NCI-H146 (cell line): ENCODE results near the gene HFE.
"Not testable (repeated sequence)": the region's sequence is repeated elsewhere in the genome, so short reads cannot be mapped to it uniquely, and the experiment has no call there.

Experiments used
- DNase-seq: peaks from one replicate; lab custom pipeline; 2025; lab: John Stamatoyannopoulos, UW

Gene HFE

DNA sequence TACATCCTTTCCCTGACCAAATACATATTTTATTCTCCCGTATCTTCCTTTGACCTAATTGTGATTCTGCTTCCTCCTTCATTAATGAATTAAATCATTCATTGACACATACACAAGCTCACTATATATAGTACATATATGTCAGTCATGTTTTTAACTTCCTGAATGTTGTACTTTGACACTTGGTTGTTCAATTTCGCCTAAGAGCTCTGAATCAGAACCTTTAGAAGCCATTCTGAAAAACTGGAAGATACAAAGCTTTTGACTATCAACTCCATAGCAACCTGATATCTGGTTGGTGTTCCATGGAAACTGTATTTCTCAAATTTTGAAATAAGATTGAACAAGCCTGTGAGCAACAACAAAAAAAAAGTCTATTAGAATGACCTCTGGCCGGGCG lies 27.3 kb upstream of the HFE start:
- DNase-seq: no peak

DNA sequence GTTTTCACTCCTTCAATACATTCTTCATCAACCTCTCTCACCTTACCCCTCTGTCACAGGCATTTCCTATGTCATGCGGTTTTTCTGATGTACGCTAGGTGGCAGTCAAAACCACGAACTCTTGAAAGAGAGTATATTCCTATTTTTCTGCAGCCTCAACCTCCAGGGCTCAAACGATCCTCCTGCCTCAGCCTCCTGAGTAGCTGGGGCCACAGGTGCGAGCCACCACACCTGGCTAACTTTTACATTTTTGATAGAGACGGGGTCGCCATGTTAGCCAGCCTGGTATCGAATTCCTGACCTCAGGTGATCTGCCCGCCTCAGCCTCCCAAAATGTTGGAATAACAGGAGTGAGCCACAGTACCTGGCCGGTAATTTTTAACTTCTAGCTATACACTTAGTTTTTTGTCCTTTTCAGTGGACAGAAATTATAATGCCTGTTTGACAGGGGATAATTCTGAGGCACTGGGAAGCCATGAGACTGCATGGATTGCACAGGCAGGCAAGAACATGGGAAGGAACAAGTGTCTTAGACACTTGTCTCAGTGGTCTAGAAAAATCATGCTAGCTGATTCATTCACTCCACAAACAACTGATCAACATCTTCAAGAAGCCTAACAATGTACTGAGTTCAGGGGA lies 22.5 kb upstream of the HFE start:
- peak; percentile 65 for DNase-seq

DNA sequence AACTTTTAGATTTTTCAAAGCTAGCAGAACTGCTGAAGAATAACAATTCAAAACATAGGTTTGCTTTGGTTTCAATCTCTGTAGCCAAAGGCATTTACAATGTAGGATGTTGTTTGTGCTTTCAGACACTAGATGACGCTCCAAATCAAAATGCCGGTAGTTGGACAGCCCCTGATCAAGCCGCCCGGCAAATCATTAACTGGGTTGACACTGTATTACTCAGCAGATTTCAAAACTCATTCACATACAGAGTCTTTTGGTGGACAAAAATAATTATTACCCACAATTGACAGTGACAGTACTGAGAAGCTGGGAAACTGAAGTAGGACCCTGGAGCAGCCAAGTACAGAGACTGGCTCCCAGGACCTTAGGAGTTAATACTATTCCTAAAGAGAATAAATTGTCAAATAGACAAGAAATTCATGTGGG lies 21.3 kb upstream of the HFE start:
- DNase-seq: peak; percentile 78

DNA sequence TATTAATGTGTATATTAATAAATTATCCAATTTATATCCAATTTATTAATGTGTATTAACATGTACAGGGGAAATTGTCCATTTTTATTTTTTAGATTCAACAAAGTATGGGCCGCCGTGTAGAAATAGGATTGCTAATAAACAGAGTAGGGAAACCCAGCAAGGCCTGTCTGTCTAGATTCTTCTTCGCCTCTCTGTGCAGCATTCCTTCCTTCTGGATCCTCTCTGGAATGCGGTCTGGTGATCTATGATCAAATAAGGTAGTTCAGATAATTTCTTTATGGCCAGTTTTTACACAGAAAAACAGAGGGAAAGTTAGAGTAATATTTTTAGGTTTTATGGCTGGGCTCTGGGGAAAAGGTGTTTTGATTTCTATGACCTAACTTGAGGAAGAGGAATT lies 19.9 kb upstream of the HFE start:
- DNase-seq: no peak

DNA sequence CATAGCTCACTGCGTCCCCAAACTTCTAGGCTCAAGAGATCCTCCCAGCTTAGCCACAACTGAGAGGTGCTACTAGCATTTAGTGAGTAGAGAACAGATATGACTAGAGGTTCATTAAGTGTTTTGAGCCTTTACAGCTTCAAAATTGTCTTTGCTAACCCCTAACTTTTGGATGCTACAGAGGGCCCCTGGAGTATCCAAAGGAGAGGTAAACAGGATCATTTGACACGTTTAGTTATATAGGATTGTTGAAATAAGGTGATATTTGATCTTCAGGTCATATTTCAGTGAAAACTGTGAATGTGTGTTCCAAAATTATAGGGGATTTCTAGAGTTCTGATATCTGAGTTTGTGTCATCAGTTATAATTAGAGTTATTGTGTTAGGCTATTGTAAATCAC lies 19.2 kb upstream of the HFE start:
- DNase-seq: no peak

DNA sequence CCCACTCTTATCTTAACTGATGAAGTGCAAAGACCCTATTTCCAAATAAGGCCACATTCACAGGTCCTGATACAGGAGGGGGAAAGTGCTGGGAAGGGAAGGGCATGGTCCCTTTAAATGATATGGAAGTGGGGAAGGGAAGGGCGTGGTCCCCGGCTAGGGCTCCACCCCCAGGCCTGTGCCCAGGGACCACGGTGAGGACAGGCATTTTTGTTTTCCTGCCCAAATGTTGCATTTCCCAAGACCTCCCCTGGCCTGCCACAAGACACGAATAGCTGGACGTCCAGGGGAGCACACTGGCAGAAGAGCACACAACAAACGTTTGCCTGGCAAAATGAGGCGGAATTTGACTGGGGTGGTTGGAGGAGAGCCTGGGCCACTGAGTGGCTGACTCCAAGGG lies 16.1 kb upstream of the HFE start:
- no peak for DNase-seq

DNA sequence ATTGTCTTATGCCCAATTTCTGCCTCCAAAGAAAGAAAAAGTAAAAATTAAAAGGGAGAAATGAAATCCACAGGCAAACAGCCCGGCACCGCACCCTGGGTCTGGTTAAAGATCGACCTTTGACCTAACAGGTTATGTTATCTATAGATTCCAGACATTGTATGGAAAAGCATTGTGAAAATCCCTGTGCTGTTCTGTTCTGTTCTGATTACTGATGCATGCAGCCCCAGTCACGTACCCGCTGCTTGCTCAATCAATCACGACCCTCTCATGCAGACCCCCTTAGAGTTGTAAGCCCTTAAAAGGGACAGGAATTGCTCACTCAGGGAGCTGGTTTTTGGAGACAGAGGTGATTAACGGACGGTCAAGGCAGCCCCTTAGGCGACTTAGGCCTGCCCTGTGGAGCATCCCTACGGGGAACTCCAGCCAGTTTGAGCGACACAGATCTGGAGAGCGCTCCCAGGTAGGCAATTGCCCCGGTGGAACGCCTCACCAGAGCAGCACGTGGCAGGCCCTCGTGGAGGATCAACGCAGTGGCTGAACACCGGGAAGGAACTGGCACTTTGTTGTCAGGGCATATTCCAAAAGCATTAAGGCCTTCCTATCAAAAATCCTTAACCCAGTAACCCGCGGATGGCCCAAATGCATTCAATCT lies 12.0 kb upstream of the HFE start:
- no peak for DNase-seq

DNA sequence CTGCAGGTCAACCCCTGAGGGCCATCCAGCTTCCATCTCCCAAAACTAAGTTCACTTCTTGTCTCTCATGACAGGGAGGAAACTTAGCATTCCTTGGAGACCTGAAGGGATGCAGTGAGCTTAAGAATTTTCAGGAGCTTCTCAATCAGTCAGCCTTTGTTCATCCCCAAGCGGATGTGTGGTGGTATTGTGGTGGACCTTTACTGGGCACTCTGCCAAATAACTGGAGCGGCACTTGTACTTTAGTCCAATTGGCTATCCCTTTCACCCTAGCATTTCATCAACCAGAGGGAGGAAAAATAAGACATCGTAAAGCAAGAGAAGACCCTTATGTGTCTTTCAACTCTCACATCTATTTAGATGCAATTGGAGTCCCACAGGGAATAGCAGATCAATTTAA lies 9.2 kb upstream of the HFE start:
- DNase-seq: not testable (repeated sequence)

DNA sequence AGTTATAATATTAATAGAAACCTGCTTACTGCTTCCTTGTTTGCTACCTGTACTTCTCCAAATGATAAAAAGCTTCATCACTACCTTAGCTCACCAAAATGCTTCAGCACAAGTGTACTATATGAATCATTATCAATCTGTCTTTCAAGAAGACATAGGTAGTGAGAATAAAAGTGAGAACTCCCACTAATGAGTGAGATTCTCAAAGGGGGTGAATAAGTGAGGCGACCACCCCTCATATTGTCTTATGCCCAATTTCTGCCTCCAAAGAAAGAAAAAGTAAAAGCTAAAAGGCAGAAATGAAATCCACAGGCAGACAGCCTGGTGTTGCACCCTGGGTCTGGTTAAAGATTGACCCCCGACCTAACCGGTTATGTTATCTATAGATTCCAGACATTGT lies 6.1 kb upstream of the HFE start:
- DNase-seq: not testable (repeated sequence)

DNA sequence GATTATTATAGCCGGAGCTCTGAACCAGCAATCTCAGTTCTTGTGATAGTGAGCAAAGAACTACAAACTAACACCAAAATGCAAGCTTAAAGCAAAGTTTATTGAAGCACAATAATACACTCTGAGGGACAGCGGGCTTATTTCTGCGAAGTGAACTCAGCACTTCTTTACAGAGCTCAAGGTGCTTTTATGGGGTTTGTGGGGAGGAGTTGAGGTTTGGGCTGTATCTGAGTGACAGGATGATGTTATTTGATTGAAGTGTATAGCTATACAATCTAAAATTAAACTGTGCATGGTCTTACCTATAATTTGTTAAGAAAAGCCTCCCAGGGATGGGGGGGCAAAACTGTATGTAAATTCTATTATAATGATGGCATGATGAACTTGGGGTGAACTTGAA lies 1.0 kb upstream of the HFE start:
- DNase-seq: no peak

DNA sequence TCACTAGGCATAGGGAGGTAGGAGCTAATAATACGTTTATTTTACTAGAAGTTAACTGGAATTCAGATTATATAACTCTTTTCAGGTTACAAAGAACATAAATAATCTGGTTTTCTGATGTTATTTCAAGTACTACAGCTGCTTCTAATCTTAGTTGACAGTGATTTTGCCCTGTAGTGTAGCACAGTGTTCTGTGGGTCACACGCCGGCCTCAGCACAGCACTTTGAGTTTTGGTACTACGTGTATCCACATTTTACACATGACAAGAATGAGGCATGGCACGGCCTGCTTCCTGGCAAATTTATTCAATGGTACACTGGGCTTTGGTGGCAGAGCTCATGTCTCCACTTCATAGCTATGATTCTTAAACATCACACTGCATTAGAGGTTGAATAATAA lies 1.1 kb downstream of the HFE start:
- no peak for DNase-seq

DNA sequence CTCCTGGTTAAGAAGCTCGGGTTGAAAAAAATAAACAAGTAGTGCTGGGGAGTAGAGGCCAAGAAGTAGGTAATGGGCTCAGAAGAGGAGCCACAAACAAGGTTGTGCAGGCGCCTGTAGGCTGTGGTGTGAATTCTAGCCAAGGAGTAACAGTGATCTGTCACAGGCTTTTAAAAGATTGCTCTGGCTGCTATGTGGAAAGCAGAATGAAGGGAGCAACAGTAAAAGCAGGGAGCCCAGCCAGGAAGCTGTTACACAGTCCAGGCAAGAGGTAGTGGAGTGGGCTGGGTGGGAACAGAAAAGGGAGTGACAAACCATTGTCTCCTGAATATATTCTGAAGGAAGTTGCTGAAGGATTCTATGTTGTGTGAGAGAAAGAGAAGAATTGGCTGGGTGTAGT lies 2.0 kb downstream of the HFE start:
- no peak for DNase-seq

DNA sequence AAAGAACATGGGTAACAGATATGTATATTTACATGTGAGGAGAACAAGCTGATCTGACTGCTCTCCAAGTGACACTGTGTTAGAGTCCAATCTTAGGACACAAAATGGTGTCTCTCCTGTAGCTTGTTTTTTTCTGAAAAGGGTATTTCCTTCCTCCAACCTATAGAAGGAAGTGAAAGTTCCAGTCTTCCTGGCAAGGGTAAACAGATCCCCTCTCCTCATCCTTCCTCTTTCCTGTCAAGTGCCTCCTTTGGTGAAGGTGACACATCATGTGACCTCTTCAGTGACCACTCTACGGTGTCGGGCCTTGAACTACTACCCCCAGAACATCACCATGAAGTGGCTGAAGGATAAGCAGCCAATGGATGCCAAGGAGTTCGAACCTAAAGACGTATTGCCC lies 5.2 kb downstream of the HFE start:
- DNase-seq: no peak

DNA sequence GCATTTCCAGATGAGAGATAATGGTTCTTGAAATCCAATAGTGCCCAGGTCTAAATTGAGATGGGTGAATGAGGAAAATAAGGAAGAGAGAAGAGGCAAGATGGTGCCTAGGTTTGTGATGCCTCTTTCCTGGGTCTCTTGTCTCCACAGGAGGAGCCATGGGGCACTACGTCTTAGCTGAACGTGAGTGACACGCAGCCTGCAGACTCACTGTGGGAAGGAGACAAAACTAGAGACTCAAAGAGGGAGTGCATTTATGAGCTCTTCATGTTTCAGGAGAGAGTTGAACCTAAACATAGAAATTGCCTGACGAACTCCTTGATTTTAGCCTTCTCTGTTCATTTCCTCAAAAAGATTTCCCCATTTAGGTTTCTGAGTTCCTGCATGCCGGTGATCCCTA lies 6.8 kb downstream of the HFE start:
- no peak for DNase-seq

DNA sequence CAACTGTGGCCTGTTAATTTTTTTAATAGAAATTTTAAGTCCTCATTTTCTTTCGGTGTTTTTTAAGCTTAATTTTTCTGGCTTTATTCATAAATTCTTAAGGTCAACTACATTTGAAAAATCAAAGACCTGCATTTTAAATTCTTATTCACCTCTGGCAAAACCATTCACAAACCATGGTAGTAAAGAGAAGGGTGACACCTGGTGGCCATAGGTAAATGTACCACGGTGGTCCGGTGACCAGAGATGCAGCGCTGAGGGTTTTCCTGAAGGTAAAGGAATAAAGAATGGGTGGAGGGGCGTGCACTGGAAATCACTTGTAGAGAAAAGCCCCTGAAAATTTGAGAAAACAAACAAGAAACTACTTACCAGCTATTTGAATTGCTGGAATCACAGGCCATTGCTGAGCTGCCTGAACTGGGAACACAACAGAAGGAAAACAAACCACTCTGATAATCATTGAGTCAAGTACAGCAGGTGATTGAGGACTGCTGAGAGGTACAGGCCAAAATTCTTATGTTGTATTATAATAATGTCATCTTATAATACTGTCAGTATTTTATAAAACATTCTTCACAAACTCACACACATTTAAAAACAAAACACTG lies 10.1 kb downstream of the HFE start:
- peak; percentile 83 for DNase-seq

DNA sequence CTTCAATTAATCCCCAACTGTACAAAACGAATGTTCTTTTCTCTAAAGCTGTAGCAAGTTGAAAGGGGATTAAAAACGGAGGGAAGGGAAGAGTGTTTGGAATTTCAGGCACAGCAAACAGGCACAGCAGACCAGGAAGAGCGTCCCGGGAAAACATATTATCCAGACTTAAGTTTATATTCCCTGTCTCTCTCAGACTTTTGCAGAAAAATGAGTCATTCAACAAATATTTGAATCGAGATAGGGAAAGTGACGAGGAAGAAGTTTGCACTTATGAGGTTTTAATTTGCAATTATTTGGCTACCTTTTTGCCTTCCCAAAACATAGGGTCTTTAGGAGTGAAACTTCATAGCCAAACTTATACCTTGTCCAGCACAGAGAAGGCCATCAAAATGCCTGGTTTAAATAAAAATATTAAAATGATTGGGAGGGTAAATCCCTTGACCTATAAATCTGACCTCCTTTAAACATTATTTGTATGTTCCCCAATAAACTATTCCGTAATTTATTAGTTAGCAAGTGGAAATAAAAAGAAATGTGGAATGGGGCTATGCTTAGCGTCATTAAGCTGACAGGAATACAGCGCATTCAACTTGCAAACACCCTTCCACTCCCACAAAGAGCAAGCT lies 16.0 kb downstream of the HFE start:
- no peak for DNase-seq

DNA sequence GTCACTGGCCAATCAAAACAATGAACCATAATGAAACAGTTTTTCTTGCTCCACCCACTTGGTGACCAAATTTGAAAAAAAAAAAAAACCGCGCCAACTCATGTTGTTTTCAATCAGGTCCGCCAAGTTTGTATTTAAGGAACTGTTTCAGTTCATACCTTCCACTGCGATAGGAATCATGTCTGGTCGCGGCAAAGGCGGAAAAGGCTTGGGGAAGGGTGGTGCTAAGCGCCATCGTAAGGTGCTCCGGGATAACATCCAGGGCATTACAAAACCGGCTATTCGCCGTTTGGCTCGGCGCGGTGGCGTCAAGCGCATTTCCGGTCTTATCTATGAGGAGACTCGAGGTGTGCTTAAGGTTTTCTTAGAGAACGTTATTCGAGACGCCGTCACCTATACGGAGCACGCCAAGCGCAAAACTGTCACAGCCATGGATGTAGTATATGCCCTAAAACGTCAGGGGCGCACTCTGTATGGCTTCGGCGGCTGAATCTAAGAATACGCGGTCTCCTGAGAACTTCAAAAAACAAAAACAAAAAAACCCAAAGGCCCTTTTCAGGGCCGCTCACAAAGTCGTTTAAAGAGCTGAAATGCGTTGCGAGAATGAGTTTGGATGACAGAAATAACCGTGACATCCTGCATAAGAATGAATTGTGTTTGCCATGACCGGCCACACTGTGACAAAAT lies 16.7 kb downstream of the HFE start:
- DNase-seq: peak; percentile 96

DNA sequence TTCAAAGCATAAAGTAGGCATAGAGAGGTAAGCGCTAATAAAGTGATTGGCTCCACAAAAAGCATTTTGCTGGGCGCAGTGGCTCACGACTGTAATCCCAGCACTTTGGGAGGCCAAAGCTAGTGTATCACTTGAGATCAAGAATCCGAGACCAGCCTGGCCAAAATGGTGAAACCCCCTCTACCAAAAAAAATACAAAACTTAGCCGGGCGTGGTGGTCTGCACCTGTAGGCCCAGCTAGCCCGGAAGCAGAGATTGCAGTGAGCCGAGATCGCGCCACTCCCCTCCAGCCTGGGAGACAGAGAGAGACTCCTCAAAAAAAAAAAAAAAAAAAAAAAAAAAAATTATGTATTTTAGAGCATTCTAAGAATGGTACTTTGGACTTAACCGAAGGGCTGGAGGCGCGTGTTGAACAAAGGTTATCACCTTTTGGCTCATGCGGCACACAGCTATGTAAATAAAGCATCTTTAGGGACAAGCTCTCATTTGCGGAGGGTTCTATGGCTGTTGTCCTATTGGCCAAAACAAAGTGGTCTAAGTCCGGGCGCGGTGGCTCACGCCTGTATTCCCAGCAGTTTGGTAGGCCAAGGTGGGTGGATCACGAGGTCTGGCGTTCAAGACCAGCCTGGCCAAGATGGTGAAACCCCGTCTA lies 17.4 kb downstream of the HFE start:
- DNase-seq: peak; percentile 95

DNA sequence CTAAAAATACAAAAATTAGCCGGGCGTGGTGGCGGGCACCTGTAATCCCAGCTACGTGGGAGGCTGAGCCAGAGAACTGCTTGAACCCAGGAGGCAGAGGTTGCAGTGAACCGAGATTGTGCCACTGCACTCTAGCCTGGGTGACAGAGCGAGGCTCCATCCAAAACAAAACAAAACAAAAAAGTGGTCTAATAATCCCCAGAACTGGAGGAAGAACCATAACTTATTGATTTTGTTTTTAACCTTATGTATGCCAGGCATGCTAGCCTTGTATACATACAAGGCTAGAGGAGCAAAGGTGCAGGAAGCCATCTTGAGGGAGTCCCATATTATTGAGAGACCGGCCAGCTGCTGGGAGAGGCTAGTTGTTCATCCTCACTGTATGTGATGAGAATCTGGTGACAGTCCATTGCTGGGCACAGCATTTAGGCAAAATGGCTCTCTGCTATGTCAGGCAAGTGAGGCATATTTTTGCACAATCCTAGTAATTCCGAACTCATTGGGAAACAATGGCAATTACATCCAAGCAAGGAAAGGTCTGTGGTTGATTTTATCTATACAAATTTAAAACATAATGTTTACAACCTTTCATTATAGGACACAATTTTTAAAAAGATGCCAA lies 18.0 kb downstream of the HFE start:
- no peak for DNase-seq

DNA sequence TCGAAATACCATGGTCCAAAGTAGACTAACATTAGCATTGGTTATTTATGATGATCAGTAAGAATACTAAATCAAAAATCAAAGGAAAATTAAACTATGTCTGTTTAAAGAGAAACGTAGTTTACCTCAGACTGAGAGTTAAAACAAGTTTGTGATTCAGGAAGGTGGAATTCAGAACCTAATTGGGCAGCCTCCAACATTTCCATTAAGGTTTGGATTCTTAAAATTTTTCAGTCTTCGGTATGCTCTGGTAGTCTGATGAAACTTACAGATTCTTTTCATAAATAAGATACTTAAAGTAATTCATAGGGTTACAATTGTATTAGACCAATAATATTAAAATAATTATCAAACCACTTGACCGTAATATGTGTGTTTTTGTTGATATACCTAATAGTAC lies 18.6 kb downstream of the HFE start:
- no peak for DNase-seq

DNA sequence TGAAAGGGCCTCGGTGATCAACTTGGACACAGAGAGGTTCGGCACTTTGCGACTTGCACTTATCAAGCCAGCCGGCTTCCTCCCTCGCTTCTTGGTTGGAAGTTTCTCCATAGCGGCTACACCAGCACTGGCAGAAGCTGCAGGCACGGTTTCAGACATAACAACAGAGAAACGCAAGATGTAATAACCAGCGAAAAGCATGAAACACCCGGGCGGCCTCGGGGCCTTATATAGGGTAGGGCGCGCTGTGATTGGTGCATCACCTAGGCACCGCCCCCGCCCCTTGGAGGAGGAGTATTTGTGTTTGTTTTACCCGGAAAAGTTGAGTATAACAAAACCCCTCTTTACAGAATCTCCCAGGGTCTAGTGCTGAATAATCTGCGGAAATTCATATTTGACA lies 20.7 kb downstream of the HFE start:
- DNase-seq: no peak

DNA sequence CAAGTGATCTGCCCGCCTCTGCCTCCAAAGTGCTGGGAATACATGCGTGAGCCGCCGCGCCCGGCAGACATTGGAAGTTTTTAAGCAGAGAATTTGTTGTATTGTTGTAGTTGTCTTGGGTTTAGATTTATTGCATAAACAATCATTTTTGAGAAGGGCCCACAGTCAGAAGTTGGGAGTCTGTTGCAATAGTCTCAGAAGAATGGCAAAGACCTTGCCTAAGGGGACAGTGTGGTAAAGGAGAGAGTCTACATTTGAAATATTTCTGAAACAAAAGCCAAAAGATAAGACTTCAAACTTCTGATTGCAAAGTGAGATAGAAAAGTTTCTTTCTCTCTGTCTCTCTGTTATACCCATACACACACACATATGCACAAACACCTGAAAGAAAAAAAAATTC lies 22.5 kb downstream of the HFE start:
- no peak for DNase-seq
